ENCODE results near the gene SPATA2.

The SPATA2 gene

GRCh38 chr20:49935746-49936152 lies 20.4 kb upstream of the SPATA2 start:
- DNase-seq, result no peak

GRCh38 chr20:49929142-49929494 lies 13.8 kb upstream of the SPATA2 start:
- DNase-seq, result no peak

- peak; percentile 51 to 68 for DNase-seq
These were observed 13.2 kb upstream of the SPATA2 start for GRCh38 chr20:49928411-49929141.

- no peak for DNase-seq
These were observed 10.6 kb upstream of the SPATA2 start for GRCh38 chr20:49925901-49926454.

GRCh38 chr20:49924247-49924646 lies 8.9 kb upstream of the SPATA2 start:
- DNase-seq, result no peak

- DNase-seq, result no peak
These were observed 4.1 kb upstream of the SPATA2 start for GRCh38 chr20:49919461-49919860.

- no peak for DNase-seq
These were observed 3.7 kb upstream of the SPATA2 start for GRCh38 chr20:49919009-49919408.

GRCh38 chr20:49918446-49918845 lies 3.1 kb upstream of the SPATA2 start:
- no peak for DNase-seq

GRCh38 chr20:49916146-49917002 lies 1.0 kb upstream of the SPATA2 start:
- DNase-seq, result peak in 1 of 2 experiments; percentile 27

- no peak for DNase-seq
These were observed 280 bp downstream of the SPATA2 start for GRCh38 chr20:49915118-49915379.

GRCh38 chr20:49914310-49915117 lies 815 bp downstream of the SPATA2 start:
- DNase-seq, result no peak

GRCh38 chr20:49913399-49914047 lies 1.8 kb downstream of the SPATA2 start:
- no peak for DNase-seq

- no peak for DNase-seq
These were observed 5.0 kb downstream of the SPATA2 start for GRCh38 chr20:49910340-49910706.

- no peak for DNase-seq
These were observed 5.6 kb downstream of the SPATA2 start for GRCh38 chr20:49909499-49910339.

GRCh38 chr20:49908258-49908565 lies 7.1 kb downstream of the SPATA2 start:
- DNase-seq, result no peak

GRCh38 chr20:49907405-49908257 lies 7.7 kb downstream of the SPATA2 start:
- no peak for DNase-seq

GRCh38 chr20:49906615-49907154 lies 8.6 kb downstream of the SPATA2 start:
- no peak for DNase-seq

- no peak for DNase-seq
These were observed 9.2 kb downstream of the SPATA2 start for GRCh38 chr20:49906101-49906604.

- DNase-seq, result no peak
These were observed 9.8 kb downstream of the SPATA2 start for GRCh38 chr20:49905415-49906091.
